Mucosa of stomach (tissue), 1 donor: Measurements from ENCODE around the gene VAV1.

ENCODE experiments used
- H3K27me3 ChIP-seq: one replicate; pipeline ENCODE4 v1.7.0; 2013; ENCODE audit warnings: mild to moderate bottlenecking, low read length; ENCODE audit not compliant: control insufficient read depth, insufficient read depth
- H3K36me3 ChIP-seq: one replicate; pipeline ENCODE4 v1.7.0; 2013; ENCODE audit warnings: low read length; ENCODE audit not compliant: control insufficient read depth, insufficient read depth
- H3K4me1 ChIP-seq: one replicate; pipeline ENCODE4 v1.7.0; 2013; ENCODE audit warnings: mild to moderate bottlenecking, low read length; ENCODE audit not compliant: control insufficient read depth, insufficient read depth
- H3K4me3 ChIP-seq: one replicate; pipeline ENCODE4 v1.7.0; 2013; ENCODE audit warnings: low read length
- H3K9ac ChIP-seq: one replicate; pipeline ENCODE4 v1.7.0; 2013; ENCODE audit warnings: mild to moderate bottlenecking, low read length, moderate library complexity
- H3K9me3 ChIP-seq: one replicate; pipeline ENCODE4 v1.7.0; 2013; ENCODE audit warnings: mild to moderate bottlenecking, low read length, moderate library complexity; ENCODE audit not compliant: control insufficient read depth
- donor health status: Pancreatic carcinoma.

VAV1 gene

DNA sequence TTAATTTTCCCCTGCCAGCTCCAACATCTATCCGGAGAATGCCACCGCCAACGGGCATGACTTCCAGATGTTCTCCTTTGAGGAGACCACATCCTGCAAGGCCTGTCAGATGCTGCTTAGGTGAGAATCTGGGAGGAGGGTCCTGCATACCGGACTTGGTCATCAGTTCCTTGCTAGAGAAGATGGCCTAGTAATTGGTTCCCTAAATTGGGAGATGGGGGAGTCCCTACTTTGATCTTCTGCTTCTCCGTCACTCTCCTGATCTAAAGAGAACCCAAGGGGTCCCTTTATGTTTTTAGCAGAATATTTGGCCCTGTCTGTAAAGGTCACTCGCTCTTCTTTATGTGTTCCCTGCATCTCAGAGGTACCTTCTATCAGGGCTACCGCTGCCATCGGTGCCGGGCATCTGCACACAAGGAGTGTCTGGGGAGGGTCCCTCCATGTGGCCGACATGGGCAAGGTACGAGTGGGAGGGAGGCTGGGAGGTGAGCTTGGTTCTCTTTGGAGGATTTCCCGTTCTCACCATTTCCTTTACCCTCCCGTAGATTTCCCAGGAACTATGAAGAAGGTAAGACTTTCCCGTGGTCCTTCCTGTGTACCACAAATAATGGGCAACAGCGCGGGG is 60.8 kb downstream of the VAV1 start:
- no peak overlapping the region for H3K4me3 ChIP-seq
- H3K9ac ChIP-seq = no peak overlapping the region
- no peaks in the 10 kb centered on the region for H3K36me3 ChIP-seq
- H3K4me1 ChIP-seq = no peaks in the 10 kb centered on the region
- peaks cover 2% of the 10 kb centered on the region for H3K27me3 ChIP-seq
- no peaks in the 10 kb centered on the region for H3K9me3 ChIP-seq

DNA sequence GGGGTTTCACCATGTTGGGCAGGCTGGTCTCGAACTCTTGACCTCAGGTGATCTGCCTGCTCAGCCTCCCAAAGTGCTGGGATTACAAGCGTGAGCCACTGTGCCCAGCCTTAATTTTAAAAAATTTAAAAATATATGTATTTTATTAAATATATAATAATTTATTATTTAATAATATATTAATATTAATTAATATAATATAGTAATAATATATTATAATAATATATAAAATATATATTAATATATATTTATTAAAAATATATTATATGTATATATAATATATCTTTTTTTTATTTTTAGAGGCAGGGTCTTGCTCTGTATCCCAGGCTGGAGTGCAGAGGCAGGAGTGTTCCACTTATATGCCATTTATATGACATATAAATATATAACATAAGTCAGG is 61.9 kb downstream of the VAV1 start:
- Histone ChIP-seq H3K27me3 (no peaks in the 10 kb centered on the region), H3K9me3 (no peaks in the 10 kb centered on the region), H3K4me3 (no peak overlapping the region), H3K4me1 (no peaks in the 10 kb centered on the region), H3K9ac (no peak overlapping the region), H3K36me3 (no peaks in the 10 kb centered on the region)

DNA sequence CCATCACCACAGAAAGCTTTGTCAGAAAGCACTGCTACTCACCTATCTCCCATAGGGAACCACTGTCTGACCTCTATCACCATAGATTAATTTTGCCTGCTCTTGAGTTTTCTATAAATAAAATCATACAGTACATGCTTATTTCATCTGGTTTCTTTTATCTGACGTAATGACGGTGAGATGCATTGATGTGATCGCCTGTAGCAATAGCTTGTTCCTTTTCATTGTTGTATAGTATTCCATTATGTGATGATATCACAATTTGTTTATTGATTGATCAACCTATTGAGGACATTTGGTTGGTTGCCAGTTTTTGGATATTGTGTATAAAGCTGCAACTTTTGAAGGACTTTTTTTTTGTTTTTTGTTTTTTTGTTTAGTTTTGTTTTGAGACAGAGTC is 63.0 kb downstream of the VAV1 start:
- Histone ChIP-seq H3K4me3 (no peak overlapping the region), H3K4me1 (no peaks in the 10 kb centered on the region), H3K9ac (no peak overlapping the region), H3K27me3 (no peaks in the 10 kb centered on the region), H3K9me3 (no peaks in the 10 kb centered on the region), H3K36me3 (no peaks in the 10 kb centered on the region)

DNA sequence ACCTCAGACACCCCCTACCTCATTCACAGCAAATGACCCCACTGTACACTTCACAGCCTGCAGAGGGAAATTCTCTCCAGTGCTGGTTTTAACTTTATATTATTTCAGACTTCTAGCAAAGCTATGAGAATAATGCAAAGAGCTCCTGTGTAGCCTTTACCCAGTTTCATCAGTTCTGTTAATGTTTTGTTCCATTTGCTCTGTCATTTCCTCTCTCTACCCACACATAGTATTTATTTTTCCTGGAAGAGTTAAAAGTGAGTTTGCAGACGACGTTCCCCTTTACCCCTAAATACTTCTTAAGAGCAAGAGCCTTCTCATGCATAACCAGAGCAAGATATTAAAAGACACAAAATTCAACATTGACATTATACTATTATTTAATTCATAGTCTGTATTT is 65.0 kb downstream of the VAV1 start:
- no peak overlapping the region for H3K9ac ChIP-seq
- H3K36me3 ChIP-seq = no peaks in the 10 kb centered on the region
- H3K4me3 ChIP-seq = no peak overlapping the region
- H3K27me3 ChIP-seq = no peaks in the 10 kb centered on the region
- H3K9me3 ChIP-seq = no peaks in the 10 kb centered on the region
- H3K4me1 ChIP-seq = no peaks in the 10 kb centered on the region

DNA sequence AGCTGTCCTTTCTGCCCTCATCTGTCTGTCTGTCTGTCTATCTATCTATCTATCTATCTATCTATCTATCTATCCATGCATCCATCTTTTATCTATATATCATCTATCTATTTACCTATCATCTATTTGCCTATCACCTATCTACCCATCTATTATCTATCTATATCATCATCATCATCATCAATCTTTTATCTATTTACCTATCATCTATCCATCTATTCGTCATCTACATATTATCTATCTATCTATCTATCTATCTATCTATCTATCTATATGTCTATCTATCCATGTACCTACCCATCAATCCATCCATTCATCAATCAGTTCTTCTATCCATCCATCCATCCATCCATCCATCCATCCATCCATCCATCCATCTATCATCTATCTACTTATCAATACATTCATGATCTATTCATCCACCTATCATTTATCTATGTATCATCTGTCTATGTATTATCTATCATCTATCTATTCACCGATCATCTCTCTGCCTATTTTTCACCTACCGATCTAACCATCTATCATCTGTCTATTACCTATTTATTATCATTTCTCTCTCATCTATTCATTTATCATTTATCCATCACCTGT is 65.7 kb downstream of the VAV1 start:
- Histone ChIP-seq H3K36me3 (no peaks in the 10 kb centered on the region), H3K27me3 (no peaks in the 10 kb centered on the region), H3K4me3 (no peak overlapping the region), H3K9me3 (no peaks in the 10 kb centered on the region), H3K4me1 (no peaks in the 10 kb centered on the region), H3K9ac (no peak overlapping the region)

DNA sequence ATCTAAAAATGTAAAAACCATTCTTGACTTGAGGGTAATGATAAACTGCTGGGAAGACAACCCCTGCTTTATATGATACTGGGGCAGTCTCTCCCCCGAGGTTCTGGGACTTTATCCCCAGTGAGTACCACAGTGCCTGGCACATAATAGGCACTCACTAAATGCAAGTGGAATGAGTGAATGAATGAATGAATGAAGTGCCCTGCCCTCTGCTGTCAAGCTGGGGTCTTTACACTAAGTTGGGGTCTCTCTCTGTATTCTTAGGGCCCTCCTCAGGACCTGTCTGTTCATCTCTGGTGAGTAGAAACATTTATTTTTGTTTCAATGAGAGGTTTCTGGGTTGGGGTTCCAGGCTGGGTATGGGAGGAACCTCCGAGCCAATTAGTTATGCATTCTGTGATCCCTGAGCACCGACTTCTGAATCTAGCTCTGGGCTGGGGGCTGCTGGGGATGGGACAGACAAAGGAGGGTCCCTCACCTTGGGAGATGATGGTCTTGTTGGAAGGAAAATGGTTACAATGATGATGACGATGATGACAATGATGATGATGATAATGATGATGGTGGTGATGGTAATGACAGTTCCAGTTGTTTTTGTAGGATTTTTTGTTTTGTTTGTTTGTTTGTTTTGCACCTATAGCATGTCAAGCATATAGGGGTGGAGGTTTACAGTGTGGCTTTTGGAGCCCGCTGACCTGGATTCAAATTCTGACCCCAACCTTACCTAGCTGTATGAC is 70.5 kb downstream of the VAV1 start:
- Histone ChIP-seq H3K4me1 (no peaks in the 10 kb centered on the region), H3K27me3 (no peaks in the 10 kb centered on the region), H3K4me3 (no peak overlapping the region), H3K36me3 (no peaks in the 10 kb centered on the region), H3K9ac (no peak overlapping the region), H3K9me3 (no peaks in the 10 kb centered on the region)

DNA sequence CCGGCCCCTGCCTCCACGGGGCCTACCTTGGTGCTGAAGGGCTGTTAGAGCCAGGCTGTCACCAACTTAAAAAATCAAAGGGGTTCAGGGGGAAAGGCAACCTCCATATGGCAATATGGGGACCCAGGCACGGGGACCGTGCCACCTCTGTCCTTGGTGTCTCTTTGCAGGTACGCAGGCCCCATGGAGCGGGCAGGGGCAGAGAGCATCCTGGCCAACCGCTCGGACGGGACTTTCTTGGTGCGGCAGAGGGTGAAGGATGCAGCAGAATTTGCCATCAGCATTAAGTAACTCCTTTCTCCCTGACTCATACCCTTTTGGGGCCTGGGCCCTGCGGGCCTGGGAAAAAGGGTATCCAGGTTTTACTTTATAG is 75.3 kb downstream of the VAV1 start:
- no peak overlapping the region for H3K9ac ChIP-seq
- H3K9me3 ChIP-seq = no peaks in the 10 kb centered on the region
- H3K27me3 ChIP-seq = no peaks in the 10 kb centered on the region
- H3K36me3 ChIP-seq = no peaks in the 10 kb centered on the region
- H3K4me1 ChIP-seq = no peaks in the 10 kb centered on the region
- H3K4me3 ChIP-seq = no peak overlapping the region

DNA sequence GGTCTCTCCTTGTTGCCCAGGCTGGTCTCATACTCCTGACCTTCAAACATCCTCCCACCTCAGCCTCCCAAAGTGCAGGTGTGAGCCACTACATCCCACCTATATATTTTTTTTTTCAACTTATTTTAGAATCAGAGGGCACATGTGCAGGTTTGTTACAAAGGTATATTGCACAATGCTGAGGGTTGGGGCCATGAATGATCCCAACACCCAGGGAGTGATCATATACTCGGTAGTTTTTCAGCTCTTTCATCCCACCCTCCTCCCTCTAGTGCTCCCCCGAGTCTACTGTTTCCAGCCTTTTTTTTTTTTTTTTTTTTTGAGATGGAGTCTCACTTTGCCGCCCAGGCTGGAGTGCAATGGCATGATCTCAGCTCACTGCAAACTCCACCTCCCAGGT is 76.5 kb downstream of the VAV1 start:
- Histone ChIP-seq H3K4me3 (no peak overlapping the region), H3K4me1 (no peaks in the 10 kb centered on the region), H3K27me3 (no peaks in the 10 kb centered on the region), H3K36me3 (no peaks in the 10 kb centered on the region), H3K9me3 (no peaks in the 10 kb centered on the region), H3K9ac (no peak overlapping the region)

DNA sequence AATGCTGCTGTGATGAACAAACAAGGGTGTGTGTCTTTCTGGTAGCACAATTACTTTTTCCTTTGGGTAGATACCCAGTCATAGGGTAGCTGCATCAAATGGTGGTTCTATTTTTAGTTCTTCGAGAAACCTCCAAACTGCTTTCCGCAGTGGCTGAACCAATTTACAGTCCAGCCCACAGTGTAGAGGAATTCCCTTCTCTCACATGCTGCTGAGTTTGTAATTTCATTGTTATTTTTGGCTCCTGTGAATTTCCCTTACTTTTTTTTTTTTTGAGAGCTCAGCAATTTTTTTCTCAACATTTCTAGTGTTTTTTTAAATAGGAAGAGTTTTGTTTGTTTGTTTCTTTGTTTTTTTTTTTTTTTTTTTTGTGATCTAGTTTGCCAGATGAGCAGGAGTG is 77.4 kb downstream of the VAV1 start:
- no peaks in the 10 kb centered on the region for H3K36me3 ChIP-seq

DNA sequence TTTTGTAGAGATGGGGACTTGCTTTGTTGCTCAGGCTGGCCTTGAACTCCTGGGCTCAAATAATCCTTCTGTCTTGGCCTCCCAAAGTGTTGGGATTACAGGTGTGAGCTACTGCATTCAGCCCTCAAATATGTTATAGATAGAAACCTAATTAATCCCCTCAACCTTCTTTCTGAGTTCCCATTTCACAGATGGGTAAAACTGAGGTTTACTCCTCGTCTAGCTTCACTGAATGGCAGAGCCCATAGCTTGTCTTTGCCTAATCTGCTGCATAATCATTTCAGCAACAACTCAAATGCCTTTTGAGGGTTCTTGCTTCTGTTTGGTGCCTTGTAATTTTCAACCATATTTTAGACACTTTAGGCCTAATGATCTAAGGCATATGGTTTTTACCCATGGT is 78.9 kb downstream of the VAV1 start:
- Histone ChIP-seq H3K9me3 (no peaks in the 10 kb centered on the region), H3K9ac (no peak overlapping the region), H3K4me1 (no peaks in the 10 kb centered on the region), H3K27me3 (no peaks in the 10 kb centered on the region), H3K4me3 (no peak overlapping the region), H3K36me3 (no peaks in the 10 kb centered on the region)

More for the DNA sequence above, 77.4 kb downstream of the VAV1 start:
- Histone ChIP-seq H3K9ac (no peak overlapping the region), H3K9me3 (no peaks in the 10 kb centered on the region), H3K4me1 (no peaks in the 10 kb centered on the region), H3K27me3 (no peaks in the 10 kb centered on the region), H3K4me3 (no peak overlapping the region)

DNA sequence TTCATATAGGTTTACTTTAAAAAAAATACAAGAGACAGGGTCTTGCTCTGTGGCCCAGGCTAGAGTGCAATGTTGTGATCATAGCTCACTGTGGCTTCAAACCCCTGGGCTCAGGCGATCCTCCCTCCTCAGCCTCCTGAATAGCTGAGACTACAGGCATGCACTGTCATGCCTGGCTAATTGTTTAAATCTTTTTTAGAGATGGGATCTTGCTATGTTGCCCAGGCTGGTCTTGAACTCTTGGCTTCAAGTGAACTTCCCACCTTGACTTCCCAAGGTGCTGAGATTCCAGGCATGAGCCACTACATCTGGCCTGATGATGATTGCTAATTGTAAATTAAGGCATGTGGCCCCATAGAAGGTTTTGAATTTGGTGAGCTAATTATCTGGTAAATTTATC is 79.5 kb downstream of the VAV1 start:
- Histone ChIP-seq H3K36me3 (no peaks in the 10 kb centered on the region), H3K9me3 (no peaks in the 10 kb centered on the region), H3K4me3 (no peak overlapping the region)

DNA sequence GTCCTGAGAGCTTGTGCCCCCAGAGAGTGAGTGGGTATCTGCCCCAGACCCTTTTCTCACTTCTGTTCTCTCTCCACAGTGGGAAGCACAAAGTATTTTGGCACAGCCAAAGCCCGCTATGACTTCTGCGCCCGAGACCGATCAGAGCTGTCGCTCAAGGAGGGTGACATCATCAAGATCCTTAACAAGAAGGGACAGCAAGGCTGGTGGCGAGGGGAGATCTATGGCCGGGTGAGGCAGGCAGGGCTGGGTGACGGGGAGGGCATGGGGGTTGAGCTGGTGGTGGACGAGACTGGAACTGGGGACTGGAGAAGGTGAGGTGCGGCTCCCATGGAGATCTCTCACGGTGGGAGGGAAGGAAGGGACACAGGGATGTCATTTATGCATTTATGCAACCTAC is 81.4 kb downstream of the VAV1 start:
- H3K9me3 ChIP-seq = no peaks in the 10 kb centered on the region
- H3K9ac ChIP-seq = no peak overlapping the region
- no peak overlapping the region for H3K4me3 ChIP-seq
- no peaks in the 10 kb centered on the region for H3K27me3 ChIP-seq
- no peaks in the 10 kb centered on the region for H3K36me3 ChIP-seq
- no peaks in the 10 kb centered on the region for H3K4me1 ChIP-seq

More for the DNA sequence above, 79.5 kb downstream of the VAV1 start:
- Histone ChIP-seq H3K4me1 (no peaks in the 10 kb centered on the region), H3K27me3 (no peaks in the 10 kb centered on the region), H3K9ac (no peak overlapping the region)
